Hypothalamus (tissue), 51 donors: ENCODE results near the gene EID2.
A peak's percentile ranks its signal among the peaks of the same experiment; 100 is the strongest.

Source experiments
- DNase-seq, 51 donors: peaks; one replicate each; lab custom pipeline; 2025; lab: John Stamatoyannopoulos, UW

Gene EID2

GRCh38 chr19:39506598-39506943 lies 33.4 kb downstream of the EID2 start:
- no peak for DNase-seq

GRCh38 chr19:39502640-39503417 lies 37.1 kb downstream of the EID2 start:
- DNase-seq: peak in 8 of 51 donors; percentile 4 to 38 (median 15)

- DNase-seq: no peak
Observed at GRCh38 chr19:39501340-39501739, 38.6 kb downstream of the EID2 start.

GRCh38 chr19:39500543-39500942 lies 39.4 kb downstream of the EID2 start:
- DNase-seq: no peak

GRCh38 chr19:39499932-39500331 lies 40.0 kb downstream of the EID2 start:
- no peak for DNase-seq

GRCh38 chr19:39498798-39499642 lies 40.9 kb downstream of the EID2 start, which contains the start of gene DLL3:
Gene DLL3 (plus strand): TSS chr19:39498947. CDS start chr19:39498975, 28 bp downstream.
- peak in 1 of 51 donors; percentile 23 for DNase-seq

- DNase-seq: peak in 22 of 51 donors; percentile 4 to 60 (median 18)
Observed at GRCh38 chr19:39497996-39498797, 41.8 kb downstream of the EID2 start.

GRCh38 chr19:39497701-39497995 lies 42.3 kb downstream of the EID2 start:
- DNase-seq: peak in 2 of 51 donors; percentile 2 to 5

- DNase-seq: no peak
Observed at GRCh38 chr19:39496063-39496462, 43.9 kb downstream of the EID2 start.

GRCh38 chr19:39494661-39495060 lies 45.3 kb downstream of the EID2 start:
- no peak for DNase-seq

GRCh38 chr19:39492788-39493187 lies 47.2 kb downstream of the EID2 start:
- no peak for DNase-seq

GRCh38 chr19:39492225-39492624 lies 47.7 kb downstream of the EID2 start:
- no peak for DNase-seq

- DNase-seq: no peak
Observed at GRCh38 chr19:39489756-39490155, 50.2 kb downstream of the EID2 start.
